ENCODE results near the gene AUTS2.

AUTS2 gene

GRCh38 chr7:70415179-70415972, 817.1 kb downstream of the AUTS2 start:
- peak overlapping the region; percentile 58; the same call in 1 of the 2 replicates for H3K4me3 ChIP-seq (ENCODE audit: low read length)
- TF ChIP-seq ZNF274 (IDR thresholded peaks at IDR 0.05; ENCODE audit: low read depth, low read length): no peak

- TF ChIP-seq ZNF274 (IDR thresholded peaks at IDR 0.05; ENCODE audit: low read depth, low read length): no peak
Observed at GRCh38 chr7:70416347-70416985, 818.2 kb downstream of the AUTS2 start.

GRCh38 chr7:70416986-70417655, 818.8 kb downstream of the AUTS2 start:
- TF ChIP-seq ZNF274 (IDR thresholded peaks at IDR 0.05; ENCODE audit: low read depth, low read length): no peak

More at GRCh38 chr7:70416347-70416985, 818.2 kb downstream of the AUTS2 start:
- H3K4me3 ChIP-seq (ENCODE audit: low read length): no peak overlapping the region

GRCh38 chr7:70419526-70420380, 821.5 kb downstream of the AUTS2 start:
- TF ChIP-seq ZNF274 (IDR thresholded peaks at IDR 0.05; ENCODE audit: low read depth, low read length): no peak
- H3K4me3 ChIP-seq (ENCODE audit: low read length): no peak overlapping the region

More at GRCh38 chr7:70416986-70417655, 818.8 kb downstream of the AUTS2 start:
- no peak overlapping the region for H3K4me3 ChIP-seq (ENCODE audit: low read length)

- TF ChIP-seq ZNF274 (IDR thresholded peaks at IDR 0.05; ENCODE audit: low read depth, low read length): no peak
Observed at GRCh38 chr7:70420381-70420662, 822.0 kb downstream of the AUTS2 start.

GRCh38 chr7:70421319-70421718, 823.0 kb downstream of the AUTS2 start:
- TF ChIP-seq ZNF274 (IDR thresholded peaks at IDR 0.05; ENCODE audit: low read depth, low read length): no peak
- H3K4me3 ChIP-seq (ENCODE audit: low read length): no peak overlapping the region

More at GRCh38 chr7:70420381-70420662, 822.0 kb downstream of the AUTS2 start:
- H3K4me3 ChIP-seq (ENCODE audit: low read length): no peak overlapping the region

GRCh38 chr7:70426249-70426880, 828.1 kb downstream of the AUTS2 start:
- H3K4me3 ChIP-seq (ENCODE audit: low read length): peak overlapping the region; percentile 33; the same call in 1 of the 2 replicates

GRCh38 chr7:70432567-70433001, 834.3 kb downstream of the AUTS2 start:
- H3K4me3 ChIP-seq (ENCODE audit: low read length): no peak overlapping the region
- TF ChIP-seq ZNF274 (IDR thresholded peaks at IDR 0.05; ENCODE audit: low read depth, low read length): no peak

More at GRCh38 chr7:70426249-70426880, 828.1 kb downstream of the AUTS2 start:
- no peak for TF ChIP-seq ZNF274 (IDR thresholded peaks at IDR 0.05; ENCODE audit: low read depth, low read length)

- no peak for TF ChIP-seq ZNF274 (IDR thresholded peaks at IDR 0.05; ENCODE audit: low read depth, low read length)
- no peak overlapping the region for H3K4me3 ChIP-seq (ENCODE audit: low read length)
Observed at GRCh38 chr7:70434376-70434775, 836.1 kb downstream of the AUTS2 start.

GRCh38 chr7:70434821-70435220, 836.5 kb downstream of the AUTS2 start:
- no peak overlapping the region for H3K4me3 ChIP-seq (ENCODE audit: low read length)
- no peak for TF ChIP-seq ZNF274 (IDR thresholded peaks at IDR 0.05; ENCODE audit: low read depth, low read length)

GRCh38 chr7:70435634-70436033, 837.4 kb downstream of the AUTS2 start:
- TF ChIP-seq ZNF274 (IDR thresholded peaks at IDR 0.05; ENCODE audit: low read depth, low read length): no peak

GRCh38 chr7:70436790-70437350, 838.6 kb downstream of the AUTS2 start:
- H3K4me3 ChIP-seq (ENCODE audit: low read length): no peak overlapping the region
- no peak for TF ChIP-seq ZNF274 (IDR thresholded peaks at IDR 0.05; ENCODE audit: low read depth, low read length)

More at GRCh38 chr7:70435634-70436033, 837.4 kb downstream of the AUTS2 start:
- no peak overlapping the region for H3K4me3 ChIP-seq (ENCODE audit: low read length)

- H3K4me3 ChIP-seq (ENCODE audit: low read length): no peak overlapping the region
- no peak for TF ChIP-seq ZNF274 (IDR thresholded peaks at IDR 0.05; ENCODE audit: low read depth, low read length)
Observed at GRCh38 chr7:70439651-70440050, 841.4 kb downstream of the AUTS2 start.

Measured in GM08714 (cell line).